ENCODE measurements around the gene COBL. TPM values are rescaled to one million over a fixed set of nuclear protein-coding genes. Genes with fewer than 3 reads are reported as not detected.

The COBL gene
- total RNA-seq, 1 donor = not detected

GRCh38 chr7:51237446-51238133 lies 79.0 kb downstream of the COBL start:
- no peak for DNase-seq (ENCODE audit: low read depth)
- no peak for TF ChIP-seq CTCF (IDR thresholded peaks at IDR 0.05; ENCODE audit: insufficient read depth, low read length)
- H3K4me3 ChIP-seq (ENCODE audit: low read depth, low read length) = no peak overlapping the region

GRCh38 chr7:51236470-51237132 lies 80.0 kb downstream of the COBL start:
- DNase-seq (ENCODE audit: low read depth) = no peak
- TF ChIP-seq CTCF (IDR thresholded peaks at IDR 0.05; ENCODE audit: insufficient read depth, low read length) = no peak
- no peak overlapping the region for H3K4me3 ChIP-seq (ENCODE audit: low read depth, low read length)

GRCh38 chr7:51235593-51236313 lies 80.9 kb downstream of the COBL start:
- no peak overlapping the region for H3K4me3 ChIP-seq (ENCODE audit: low read depth, low read length)
- DNase-seq (ENCODE audit: low read depth) = no peak
- TF ChIP-seq CTCF (IDR thresholded peaks at IDR 0.05; ENCODE audit: insufficient read depth, low read length) = no peak

- no peak for DNase-seq (ENCODE audit: low read depth)
- no peak for TF ChIP-seq CTCF (IDR thresholded peaks at IDR 0.05; ENCODE audit: insufficient read depth, low read length)
- H3K4me3 ChIP-seq (ENCODE audit: low read depth, low read length) = no peak overlapping the region
Measured at GRCh38 chr7:51234609-51235308, 81.8 kb downstream of the COBL start.

- H3K4me3 ChIP-seq (ENCODE audit: low read depth, low read length) = no peak overlapping the region
- TF ChIP-seq CTCF (IDR thresholded peaks at IDR 0.05; ENCODE audit: insufficient read depth, low read length) = no peak
- no peak for DNase-seq (ENCODE audit: low read depth)
Measured at GRCh38 chr7:51234139-51234538, 82.5 kb downstream of the COBL start.

- TF ChIP-seq CTCF (IDR thresholded peaks at IDR 0.05; ENCODE audit: insufficient read depth, low read length) = no peak
- no peak overlapping the region for H3K4me3 ChIP-seq (ENCODE audit: low read depth, low read length)
- DNase-seq (ENCODE audit: low read depth) = no peak
Measured at GRCh38 chr7:51233374-51233773, 83.2 kb downstream of the COBL start.
